Activated CD4-positive, alpha-beta T cell treated with anti-CD3 and anti-CD28 coated beads, Interleukin-2, amount 10 ng/mL, durations not matched to agents 7 days and 5 days (primary cell): ENCODE data around the gene NOCT. TPM values are rescaled to one million over a fixed set of nuclear protein-coding genes. Genes with fewer than 3 reads are reported as not detected.
A peak's percentile ranks its signal among the peaks of the same experiment; 100 is the strongest.
"Not testable (repeated sequence)": the region's sequence is repeated elsewhere in the genome, so short reads cannot be mapped to it uniquely, and the experiment has no call there.

ENCODE experiments used
- CTCF ChIA-PET: fragments of 350-600 bp; sonication (Branson Sonifier 250); formaldehyde crosslinking; loops from one replicate; lab custom pipeline; 2021; ENCODE audit warnings: antibody characterized with exemption; lab: Charles Lee
- POLR2A ChIA-PET: fragments of 350-600 bp; sonication (Branson Sonifier 250); formaldehyde crosslinking; loops from one replicate; lab custom pipeline; 2021; ENCODE audit warnings: antibody characterized with exemption; lab: Charles Lee
- DNase-seq: peaks from one replicate; pipeline ENCODE4 v3.0.0-alpha.2; 2020
- H3K27ac Mint-ChIP-seq: one replicate; pipeline ENCODE4 v1.8.0; 2021; ENCODE audit warnings: mild to moderate bottlenecking, moderate library complexity, mixed read lengths
- H3K27me3 Mint-ChIP-seq: one replicate; pipeline ENCODE4 v1.8.0; 2021; ENCODE audit warnings: mixed read lengths
- H3K36me3 Mint-ChIP-seq: one replicate; pipeline ENCODE4 v1.8.0; 2021; ENCODE audit warnings: low read depth, mixed read lengths
- H3K4me1 Mint-ChIP-seq: one replicate; pipeline ENCODE4 v1.8.0; 2021; ENCODE audit warnings: mixed read lengths
- H3K4me3 Mint-ChIP-seq: one replicate; pipeline ENCODE4 v1.8.0; 2021; ENCODE audit warnings: mild to moderate bottlenecking, moderate library complexity, mixed read lengths
- H3K9me3 Mint-ChIP-seq: one replicate; pipeline ENCODE4 v1.8.0; 2021; ENCODE audit warnings: mixed read lengths
- total RNA-seq, 2 experiments: library from RNA; stranded (reverse); gene quantifications; one replicate each; pipeline ENCODE4 v1.2.3, GENCODE V29; 2021

The NOCT gene
- total RNA-seq, 2 experiments from 2014 or later = 5.4 to 6.8 TPM

DNA sequence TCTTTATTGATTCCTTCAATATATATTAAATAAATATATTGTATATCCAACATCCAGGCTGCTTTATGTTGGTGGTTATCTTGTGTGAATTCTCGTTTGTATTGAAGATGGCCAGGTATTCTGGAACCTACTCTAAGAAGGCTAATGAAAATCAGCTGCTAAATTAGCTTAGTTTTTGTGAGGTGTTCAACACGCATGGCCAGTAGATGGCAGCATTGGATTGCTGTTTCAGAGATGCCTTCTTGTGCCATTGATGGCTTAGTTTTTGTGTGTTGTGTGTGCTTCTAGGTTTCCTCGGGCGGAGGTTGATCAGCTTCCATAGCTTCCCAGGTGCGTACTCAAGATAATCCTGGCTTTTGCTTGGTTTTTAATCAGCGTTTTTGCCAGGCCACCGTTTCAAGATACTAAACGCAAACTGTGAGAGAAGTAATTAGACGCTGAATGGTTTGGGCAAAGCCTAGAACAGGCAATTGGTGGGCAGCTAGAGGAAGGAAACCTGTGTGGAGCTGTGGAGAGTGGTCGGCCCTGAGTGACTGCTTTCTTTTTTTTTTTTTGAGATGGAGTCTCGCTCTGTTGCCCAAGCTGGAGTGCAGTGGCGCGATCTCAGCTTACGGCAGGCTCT, 15.1 kb downstream of the NOCT start:
- Mint-ChIP-seq H3K4me1 (peaks cover 9% of the 10 kb centered on the region), H3K27ac (no peak overlapping the region), H3K4me3 (no peak overlapping the region), H3K27me3 (no peaks in the 10 kb centered on the region), H3K9me3 (no peaks in the 10 kb centered on the region), H3K36me3 (peaks cover 5% of the 10 kb centered on the region)
- ChIA-PET CTCF (interaction anchor here (0.6 to 2.0 kb wide), 27 partner anchors 8 to 575 kb away, joined by 3 to 18 read pairs (median 3); partner anchors contain the start of genes NAA15 and NOCT), POLR2A (no interaction called here)
- peak; percentile 87 for DNase-seq

- peaks cover 8% of the 10 kb centered on the region for H3K4me1 Mint-ChIP-seq
- no peaks in the 10 kb centered on the region for H3K9me3 Mint-ChIP-seq
- ChIA-PET CTCF (interaction anchor here (0.6 to 1.4 kb wide), 5 partner anchors 12 to 484 kb away, joined by 3 to 4 read pairs (median 3); no protein-coding TSS in a partner anchor), POLR2A (no interaction called here)
- no peak overlapping the region for H3K27ac Mint-ChIP-seq
- H3K4me3 Mint-ChIP-seq = no peak overlapping the region
- no peaks in the 10 kb centered on the region for H3K27me3 Mint-ChIP-seq
- H3K36me3 Mint-ChIP-seq = peaks cover 25% of the 10 kb centered on the region
- DNase-seq = no peak
These were observed 20.1 kb downstream of the NOCT start for GRCh38 chr4:139035650-139036049.

DNA sequence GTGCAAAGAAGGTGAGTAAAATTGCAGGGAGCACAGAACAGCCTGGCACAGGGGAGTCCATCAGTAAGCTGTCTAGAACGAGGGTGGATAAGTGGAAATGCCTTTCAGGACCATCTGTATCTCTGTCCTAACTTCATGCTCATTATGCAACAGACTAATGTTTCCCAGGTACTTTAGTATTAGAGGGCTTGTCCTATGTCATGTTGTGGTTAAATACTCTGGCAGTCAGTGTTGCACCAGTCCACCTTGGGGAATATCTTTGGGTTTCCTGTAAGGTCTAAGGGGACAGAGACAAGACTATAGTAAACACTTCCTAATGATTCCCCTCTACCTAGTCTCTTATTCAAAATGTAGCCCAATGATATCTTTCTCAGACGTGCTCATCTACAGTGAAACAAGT, 21.3 kb downstream of the NOCT start:
- DNase-seq = no peak
- Mint-ChIP-seq H3K36me3 (peaks cover 29% of the 10 kb centered on the region), H3K27ac (no peak overlapping the region), H3K27me3 (no peaks in the 10 kb centered on the region), H3K4me1 (peaks cover 8% of the 10 kb centered on the region), H3K4me3 (no peak overlapping the region), H3K9me3 (no peaks in the 10 kb centered on the region)
- CTCF ChIA-PET = interaction anchor here (1.4 kb wide), 1 partner anchor 14 kb away, joined by 3 read pairs; no protein-coding TSS in a partner anchor
- POLR2A ChIA-PET = no interaction called here

DNA sequence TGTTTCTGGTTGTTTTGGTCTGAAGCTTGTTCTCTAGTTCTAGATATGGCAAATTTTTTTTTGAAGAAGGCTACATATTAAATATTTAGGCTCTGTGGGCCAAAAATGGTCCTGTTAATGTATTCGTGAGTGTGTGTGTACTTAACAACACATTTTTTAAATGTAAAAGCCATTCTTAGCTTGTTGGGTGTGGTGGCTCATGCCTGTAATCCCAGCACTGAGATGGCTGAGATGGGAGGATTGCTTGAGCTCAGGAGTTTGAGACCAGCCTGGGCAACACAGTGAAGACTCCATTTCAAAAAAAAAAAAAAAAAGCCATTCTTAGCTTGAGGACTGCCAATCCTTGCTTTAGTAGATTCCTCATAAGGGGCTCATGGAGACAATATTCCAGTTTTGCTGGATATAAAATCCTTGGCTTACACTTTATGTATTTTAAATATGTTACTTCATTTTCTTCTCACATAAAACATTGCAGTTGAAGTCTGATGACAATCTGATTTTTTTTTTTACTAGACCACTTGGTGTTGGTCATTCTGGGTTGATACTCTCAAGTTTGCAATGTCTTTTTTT, 23.4 kb downstream of the NOCT start:
- DNase-seq = no peak
- ChIA-PET CTCF (interaction anchor here (1.2 to 1.6 kb wide), 2 partner anchors 8 to 18 kb away, joined by 3 to 4 read pairs; no protein-coding TSS in a partner anchor), POLR2A (no interaction called here)
- Mint-ChIP-seq H3K4me1 (peaks cover 13% of the 10 kb centered on the region), H3K27me3 (no peaks in the 10 kb centered on the region), H3K27ac (no peak overlapping the region), H3K36me3 (peaks cover 35% of the 10 kb centered on the region), H3K9me3 (no peaks in the 10 kb centered on the region), H3K4me3 (no peak overlapping the region)

DNA sequence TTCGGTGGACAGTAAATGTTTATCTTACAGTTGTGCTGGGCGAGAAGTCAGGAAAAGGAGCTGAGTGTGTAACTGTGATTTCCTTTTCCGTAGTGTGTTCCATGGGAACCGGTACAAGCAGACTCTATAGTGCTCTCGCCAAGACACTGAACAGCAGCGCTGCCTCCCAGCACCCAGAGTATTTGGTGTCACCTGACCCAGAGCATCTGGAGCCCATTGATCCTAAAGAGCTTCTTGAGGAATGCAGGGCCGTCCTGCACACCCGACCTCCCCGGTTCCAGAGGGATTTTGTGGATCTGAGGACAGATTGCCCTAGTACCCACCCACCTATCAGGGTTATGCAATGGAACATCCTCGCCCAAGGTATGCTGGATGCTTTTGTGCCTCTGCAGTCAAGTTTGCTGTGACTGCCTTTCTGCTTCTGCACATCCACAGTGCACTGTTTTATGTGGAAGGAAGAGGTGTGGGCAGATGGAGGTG, 27.4 kb downstream of the NOCT start:
- DNase-seq = no peak
- Mint-ChIP-seq H3K4me3 (no peak overlapping the region), H3K27me3 (no peaks in the 10 kb centered on the region), H3K27ac (no peak overlapping the region), H3K9me3 (no peaks in the 10 kb centered on the region), H3K36me3 (peaks cover 33% of the 10 kb centered on the region), H3K4me1 (peaks cover 11% of the 10 kb centered on the region)
- ChIA-PET CTCF (interaction anchor here (1.1 kb wide), 1 partner anchor 13 kb away, joined by 3 read pairs; no protein-coding TSS in a partner anchor), POLR2A (no interaction called here)

DNA sequence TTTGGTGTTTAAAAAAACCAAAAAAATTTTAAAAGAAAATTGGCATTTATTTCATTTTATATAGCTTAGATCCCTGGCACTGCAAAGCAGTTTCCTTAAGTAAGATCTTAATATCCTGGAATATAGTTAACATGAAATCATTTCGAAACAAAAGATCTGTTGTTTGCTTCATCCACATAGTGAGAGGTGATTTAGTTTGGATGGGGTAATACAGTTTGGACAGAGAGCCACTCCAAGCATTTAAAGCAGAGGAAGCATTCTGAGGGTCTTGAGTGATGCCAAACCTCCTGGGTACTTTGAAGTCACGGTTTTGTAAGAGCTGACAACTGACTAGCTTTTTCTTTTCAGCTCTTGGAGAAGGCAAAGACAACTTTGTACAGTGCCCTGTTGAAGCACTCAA, 28.7 kb downstream of the NOCT start:
- Mint-ChIP-seq H3K4me3 (no peak overlapping the region), H3K27ac (no peak overlapping the region), H3K9me3 (no peaks in the 10 kb centered on the region), H3K4me1 (peaks cover 11% of the 10 kb centered on the region), H3K27me3 (no peaks in the 10 kb centered on the region), H3K36me3 (peaks cover 36% of the 10 kb centered on the region)
- no peak for DNase-seq
- POLR2A ChIA-PET = interaction anchor here (0.7 kb wide), 1 partner anchor 79 kb away, joined by 4 read pairs; no protein-coding TSS in a partner anchor
- CTCF ChIA-PET = interaction anchor here (0.6 to 1.3 kb wide), 2 partner anchors 9 to 414 kb away, joined by 3 read pairs; no protein-coding TSS in a partner anchor

GRCh38 chr4:139048026-139048425, 32.4 kb downstream of the NOCT start:
- Mint-ChIP-seq H3K36me3 (peaks cover 34% of the 10 kb centered on the region), H3K27ac (no peak overlapping the region), H3K27me3 (no peaks in the 10 kb centered on the region), H3K4me1 (peaks cover 3% of the 10 kb centered on the region), H3K4me3 (no peak overlapping the region), H3K9me3 (no peaks in the 10 kb centered on the region)
- DNase-seq = no peak
- ChIA-PET CTCF (no interaction called here), POLR2A (no interaction called here)

DNA sequence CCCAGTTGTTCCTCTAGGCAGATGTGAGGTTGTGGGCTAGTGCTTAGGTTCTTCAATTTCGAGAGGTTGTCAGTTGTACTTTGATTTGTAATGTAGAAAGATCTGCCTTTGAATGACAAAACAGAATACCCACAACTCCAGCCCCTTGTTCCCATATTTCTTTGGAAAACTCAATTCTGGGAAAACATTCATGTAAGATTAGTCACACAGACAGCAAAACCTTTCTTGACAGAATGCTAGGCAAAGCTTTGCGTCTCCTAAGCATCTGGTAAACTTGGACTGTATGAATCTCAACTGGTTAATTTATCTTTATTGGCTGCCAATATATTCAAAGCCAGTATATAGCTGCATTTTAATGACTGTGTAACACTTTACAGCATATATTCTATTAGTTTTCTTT, 34.9 kb downstream of the NOCT start:
- Mint-ChIP-seq H3K4me1 (peaks cover 1% of the 10 kb centered on the region), H3K36me3 (peaks cover 36% of the 10 kb centered on the region), H3K9me3 (no peaks in the 10 kb centered on the region), H3K27ac (no peak overlapping the region), H3K27me3 (no peaks in the 10 kb centered on the region), H3K4me3 (no peak overlapping the region)
- POLR2A ChIA-PET = no interaction called here
- no peak for DNase-seq
- CTCF ChIA-PET = no interaction called here

- Mint-ChIP-seq H3K27me3 (no peaks in the 10 kb centered on the region), H3K4me1 (peaks cover 11% of the 10 kb centered on the region), H3K9me3 (no peaks in the 10 kb centered on the region), H3K27ac (no peak overlapping the region), H3K4me3 (no peak overlapping the region), H3K36me3 (peaks cover 43% of the 10 kb centered on the region)
- no peak for DNase-seq
- CTCF ChIA-PET = interaction anchor here (1.1 to 1.5 kb wide), 5 partner anchors 9 to 249 kb away, joined by 3 read pairs; partner anchors contain the start of gene NDUFC1
- POLR2A ChIA-PET = no interaction called here
These were observed 38.3 kb downstream of the NOCT start for GRCh38 chr4:139053909-139054308.

DNA sequence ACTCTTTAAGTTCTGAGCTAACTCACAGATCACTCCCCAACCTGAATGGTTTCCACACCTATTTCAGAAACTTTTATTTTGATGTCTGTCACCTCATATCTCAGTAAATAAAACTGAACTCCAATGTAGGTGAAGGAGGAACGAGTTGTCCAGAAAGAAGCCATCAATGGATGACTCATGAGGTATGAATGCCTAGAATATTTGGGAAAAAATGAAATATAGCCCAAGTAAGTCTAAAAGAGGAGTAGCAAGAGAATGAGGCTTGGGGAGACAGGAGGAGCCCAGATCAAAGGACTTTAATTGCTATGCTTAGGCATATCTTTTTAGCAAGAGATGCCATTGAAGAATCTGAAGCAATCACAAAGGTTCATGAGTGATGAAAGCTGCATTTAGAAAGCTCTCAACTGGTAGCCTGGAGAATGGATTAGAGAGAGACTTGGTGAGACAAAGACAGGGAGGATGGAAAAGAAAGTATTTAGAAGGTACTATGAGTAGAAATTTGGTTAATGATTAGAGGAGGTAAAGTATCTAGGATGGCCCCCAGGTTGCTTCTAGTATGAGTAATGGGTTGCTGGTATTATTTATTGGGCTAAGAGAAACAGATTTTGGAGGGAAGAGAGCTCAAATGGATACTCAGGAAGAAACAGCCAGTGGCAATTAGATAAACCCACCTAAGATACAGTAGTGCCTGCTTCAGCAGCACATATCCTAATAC, 39.4 kb downstream of the NOCT start:
- Mint-ChIP-seq H3K4me1 (peaks cover 11% of the 10 kb centered on the region), H3K27ac (no peak overlapping the region)

GRCh38 chr4:139059026-139059425, 43.4 kb downstream of the NOCT start:
- H3K4me3 Mint-ChIP-seq, DNase-seq, H3K9me3 Mint-ChIP-seq, POLR2A ChIA-PET, H3K27ac Mint-ChIP-seq, H3K27me3 Mint-ChIP-seq: not testable (repeated sequence)
- H3K36me3 Mint-ChIP-seq = peaks cover 58% of the 10 kb centered on the region
- H3K4me1 Mint-ChIP-seq = peaks cover 11% of the 10 kb centered on the region
- CTCF ChIA-PET = interaction anchor here (0.9 to 1.0 kb wide), 2 partner anchors 25 to 237 kb away, joined by 3 read pairs; no protein-coding TSS in a partner anchor

More for the DNA sequence above, 39.4 kb downstream of the NOCT start:
- H3K36me3 Mint-ChIP-seq = peaks cover 45% of the 10 kb centered on the region
- H3K4me3 Mint-ChIP-seq = no peak overlapping the region
- DNase-seq = no peak
- H3K27me3 Mint-ChIP-seq = no peaks in the 10 kb centered on the region
- CTCF ChIA-PET = interaction anchor here (0.6 to 1.1 kb wide), 3 partner anchors 10 to 211 kb away, joined by 3 read pairs; no protein-coding TSS in a partner anchor
- H3K9me3 Mint-ChIP-seq = no peaks in the 10 kb centered on the region
- POLR2A ChIA-PET = no interaction called here

GRCh38 chr4:139060591-139060990, 45.0 kb downstream of the NOCT start:
- peaks cover 56% of the 10 kb centered on the region for H3K36me3 Mint-ChIP-seq
- POLR2A ChIA-PET = no interaction called here
- H3K27me3 Mint-ChIP-seq = no peaks in the 10 kb centered on the region
- H3K4me3 Mint-ChIP-seq = no peak overlapping the region
- H3K9me3 Mint-ChIP-seq = no peaks in the 10 kb centered on the region
- H3K4me1 Mint-ChIP-seq = peaks cover 8% of the 10 kb centered on the region
- H3K27ac Mint-ChIP-seq = no peak overlapping the region
- DNase-seq = no peak
- CTCF ChIA-PET = no interaction called here
